Measurements from ENCODE around the gene HIKESHI.
"Not testable (repeated sequence)": the region's sequence is repeated elsewhere in the genome, so short reads cannot be mapped to it uniquely, and the experiment has no call there.

Gene HIKESHI

GRCh38 chr11:86294026-86294425 is 8.0 kb upstream of the HIKESHI start:
- no peak for DNase-seq (ENCODE audit: low read depth)

- no peak for DNase-seq (ENCODE audit: low read depth)
Observed at GRCh38 chr11:86301742-86302091, 323 bp upstream of the HIKESHI start.

- DNase-seq (ENCODE audit: low read depth), result no peak
Observed at GRCh38 chr11:86303257-86303656, 1.2 kb downstream of the HIKESHI start.

GRCh38 chr11:86308710-86309109 is 6.7 kb downstream of the HIKESHI start:
- not testable (repeated sequence) for DNase-seq (ENCODE audit: low read depth)

GRCh38 chr11:86313793-86314192 is 11.8 kb downstream of the HIKESHI start:
- DNase-seq (ENCODE audit: low read depth), result no peak

GRCh38 chr11:86314636-86315035 is 12.6 kb downstream of the HIKESHI start:
- no peak for DNase-seq (ENCODE audit: low read depth)

GRCh38 chr11:86335131-86335767 is 33.2 kb downstream of the HIKESHI start:
- no peak for DNase-seq (ENCODE audit: low read depth)

GRCh38 chr11:86337227-86337626 is 35.2 kb downstream of the HIKESHI start:
- DNase-seq (ENCODE audit: low read depth), result no peak

GRCh38 chr11:86341382-86341781 is 39.3 kb downstream of the HIKESHI start:
- no peak for DNase-seq (ENCODE audit: low read depth)

GRCh38 chr11:86346513-86346912 is 44.5 kb downstream of the HIKESHI start:
- no peak for DNase-seq (ENCODE audit: low read depth)

GRCh38 chr11:86355256-86355655 is 53.2 kb downstream of the HIKESHI start:
- DNase-seq (ENCODE audit: low read depth), result no peak

- not testable (repeated sequence) for DNase-seq (ENCODE audit: low read depth)
Observed at GRCh38 chr11:86357412-86357811, 55.4 kb downstream of the HIKESHI start.

GRCh38 chr11:86358720-86359119 is 56.7 kb downstream of the HIKESHI start:
- no peak for DNase-seq (ENCODE audit: low read depth)

- DNase-seq (ENCODE audit: low read depth), result no peak
Observed at GRCh38 chr11:86360775-86361395, 58.8 kb downstream of the HIKESHI start.

GRCh38 chr11:86363424-86363823 is 61.4 kb downstream of the HIKESHI start:
- DNase-seq (ENCODE audit: low read depth), result no peak

- DNase-seq (ENCODE audit: low read depth), result no peak
Observed at GRCh38 chr11:86365546-86365945, 63.5 kb downstream of the HIKESHI start.

GRCh38 chr11:86369668-86370067 is 67.6 kb downstream of the HIKESHI start:
- DNase-seq (ENCODE audit: low read depth), result no peak

GRCh38 chr11:86370171-86370570 is 68.1 kb downstream of the HIKESHI start:
- no peak for DNase-seq (ENCODE audit: low read depth)

GRCh38 chr11:86370922-86371594 is 69.0 kb downstream of the HIKESHI start:
- DNase-seq (ENCODE audit: low read depth), result no peak

- DNase-seq (ENCODE audit: low read depth), result no peak
Observed at GRCh38 chr11:86372041-86372440, 70.0 kb downstream of the HIKESHI start.

- no peak for DNase-seq (ENCODE audit: low read depth)
Observed at GRCh38 chr11:86372586-86372985, 70.5 kb downstream of the HIKESHI start.

GRCh38 chr11:86374069-86374468 is 72.0 kb downstream of the HIKESHI start:
- no peak for DNase-seq (ENCODE audit: low read depth)

- DNase-seq (ENCODE audit: low read depth), result no peak
Observed at GRCh38 chr11:86374586-86374985, 72.5 kb downstream of the HIKESHI start, which contains the start of gene CCDC81. Gene CCDC81, plus strand, starts transcription at chr11:86374887. Its CDS starts 277 bp downstream, at chr11:86375164.

All from T-helper 22 cell (primary cell).